Panc1 (cell line): Measurements from ENCODE around the gene RNF208. TPM values are rescaled to one million over a fixed set of nuclear protein-coding genes. Genes with fewer than 3 reads are reported as not detected.

Experiments
- ATAC-seq: fragments of 200-7000 bp; cut with Tn5 transposase; 2 replicates; pipeline ENCODE4 v1.9.1; 2020; ENCODE audit warnings: mild to moderate bottlenecking, moderate library complexity
- BruUV-seq: library from RNA; stranded (reverse); fragments of 400-500 nt; replicated peaks from 2 replicates; lab custom pipeline; 2021; lab: Mats Ljungman, UMichigan
- CTCF ChIA-PET: fragments of 300-600 bp; sonication (Branson Sonifier 250); formaldehyde crosslinking; loops from one replicate; lab custom pipeline; 2022; ENCODE audit warnings: antibody characterized with exemption; lab: Charles Lee
- POLR2A ChIA-PET: fragments of 300-600 bp; sonication (Branson Sonifier 250); formaldehyde crosslinking; loops from one replicate; lab custom pipeline; 2022; ENCODE audit warnings: antibody characterized with exemption; lab: Charles Lee
- DNase-seq: peaks from one replicate; pipeline ENCODE4 v3.0.0-alpha.2; 2010; ENCODE audit warnings: low read depth, low spot score
- H3K27ac ChIP-seq: 2 replicates; pipeline ENCODE4 v1.5.1; 2011; ENCODE audit warnings: mild to moderate bottlenecking, low read length, inconsistent platforms
- H3K27me3 ChIP-seq: fragments of 200-500 bp; sonication (Bioruptor generic); 2 replicates; pipeline ENCODE4 v1.6.0; 2014; ENCODE audit warnings: low read length, inconsistent platforms; ENCODE audit not compliant: control insufficient read depth, insufficient read depth
- H3K36me3 ChIP-seq: fragments of 200-500 bp; sonication (Bioruptor generic); 2 replicates; pipeline ENCODE4 v1.5.1; 2014; ENCODE audit warnings: inconsistent platforms, mild to moderate bottlenecking, low read length, moderate library complexity; ENCODE audit not compliant: control insufficient read depth, insufficient read depth
- H3K4me1 ChIP-seq: 2 replicates; pipeline ENCODE4 v1.5.1; 2011; ENCODE audit warnings: inconsistent platforms, mild to moderate bottlenecking, low read length, moderate library complexity; ENCODE audit not compliant: control insufficient read depth, insufficient read depth
- H3K4me3 ChIP-seq, 2 experiments: 2 replicates each; pipeline ENCODE4 v1.5.1; 2011 to 2012; ENCODE audit warnings: low read depth in 2 of 2, low read length in 2 of 2, mild to moderate bottlenecking in 2 of 2, inconsistent platforms in 1 of 2, moderate library complexity in 1 of 2
- H3K9me3 ChIP-seq: fragments of 200-500 bp; sonication (Bioruptor generic); 2 replicates; pipeline ENCODE4 v1.5.1; 2014; ENCODE audit warnings: low read depth, mild to moderate bottlenecking, inconsistent platforms, low read length, moderate library complexity; ENCODE audit not compliant: control insufficient read depth, insufficient read depth
- CTCF ChIP-seq: fragments of 450-650 bp; IDR thresholded peaks from 2 replicates; pipeline ENCODE4 v1.5.1; 2017; ENCODE audit warnings: mild to moderate bottlenecking
- POLR2AphosphoS5 ChIP-seq: IDR thresholded peaks from 2 replicates; pipeline ENCODE4 v1.6.1; 2012; ENCODE audit warnings: mild to moderate bottlenecking, low read depth, low read length, moderate library complexity
- SIN3A ChIP-seq: IDR thresholded peaks from 2 replicates; pipeline ENCODE4 v1.6.1; 2012; ENCODE audit warnings: low read depth, mild to moderate bottlenecking, low read length, moderate library complexity, borderline replicate concordance; ENCODE audit not compliant: insufficient read depth
- TCF7L2 ChIP-seq: IDR thresholded peaks from 2 replicates; pipeline ENCODE4 v1.6.1; 2011; ENCODE audit warnings: mild to moderate bottlenecking, low read depth, low read length, inconsistent platforms
- in situ Hi-C: cut with HindIII; loops from 2 replicates; pipeline ENCODE4 v1.10.0; 2016; ENCODE audit warnings: low sequenced_read_pairs, low pct_unique_long_range_greater_than_20kb
- intact Hi-C: fragments of 100-400 bp; cut with micrococcal nuclease; formaldehyde crosslinking; loops from one replicate; pipeline ENCODE4 v1.10.0; 2022; ENCODE audit not compliant: unreplicated experiment
- total RNA-seq: library from RNA; stranded (reverse); gene quantifications from one replicate; pipeline ENCODE4 v1.2.1, GENCODE V29; 2021; ENCODE audit not compliant: unreplicated experiment
- TF ChIP-seq, protein P1 (sequence below), 2 experiments: IDR thresholded peaks; 2 replicates each; pipeline ENCODE4 v1.6.1; 2011 to 2012; ENCODE audit warnings: low read depth in 2 of 2, control low read depth in 1 of 2, low read length in 1 of 2, mild to moderate bottlenecking in 1 of 2, moderate library complexity in 1 of 2; ENCODE audit not compliant: insufficient read depth in 1 of 2

RNF208 gene
- total RNA-seq, 1 experiment from 2014 or later: 11.5 TPM

DNA sequence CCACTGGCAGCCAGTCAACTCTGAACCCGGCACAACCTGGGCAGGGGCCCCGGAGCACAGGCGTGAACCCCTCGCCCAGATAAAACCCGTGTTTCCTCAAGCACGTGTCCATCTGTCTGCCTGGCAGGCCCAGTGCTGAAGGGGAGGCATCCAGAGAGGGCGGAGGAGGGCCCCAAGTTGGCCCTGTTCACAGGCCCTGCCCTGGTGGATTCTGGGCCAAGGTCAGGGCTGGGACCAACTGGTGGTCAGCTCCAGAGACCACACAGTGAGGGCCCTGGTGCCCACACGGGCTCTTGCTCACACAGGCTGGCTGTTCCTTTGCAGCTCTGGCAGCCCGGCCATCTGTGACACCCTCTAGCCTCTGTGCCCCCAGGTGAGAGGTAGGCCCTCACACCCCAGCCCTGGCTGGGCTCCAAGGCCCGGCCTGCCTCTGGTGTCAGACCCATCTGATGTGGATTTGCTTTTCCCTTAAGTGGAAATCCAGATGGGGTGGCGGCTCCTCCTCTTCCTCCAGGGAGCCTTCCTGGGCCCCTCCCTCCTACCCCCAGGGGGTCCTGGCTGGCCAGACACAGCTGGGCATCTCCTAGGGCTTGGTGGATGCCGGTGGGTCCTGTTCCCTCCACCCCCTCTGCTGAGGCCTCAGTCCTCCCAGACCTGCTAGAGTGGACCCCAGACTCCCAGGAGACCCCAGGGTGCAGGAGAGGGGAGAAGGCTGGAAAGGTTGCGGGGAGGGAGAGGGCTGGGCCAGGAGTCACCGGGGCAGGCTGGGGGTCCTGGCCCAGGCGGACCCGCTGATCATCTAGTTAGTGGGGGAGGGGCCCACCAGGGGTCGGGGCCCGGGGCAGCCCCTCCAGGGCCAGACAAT, 28.5 kb upstream of the RNF208 start:
- peaks cover 11% of the 10 kb centered on the region for H3K4me1 ChIP-seq
- no peaks in the 10 kb centered on the region for H3K27me3 ChIP-seq
- TF ChIP-seq SIN3A (no peak), POLR2AphosphoS5 (no peak), TCF7L2 (no peak), CTCF (no peak)
- TF ChIP-seq, protein P1, sequence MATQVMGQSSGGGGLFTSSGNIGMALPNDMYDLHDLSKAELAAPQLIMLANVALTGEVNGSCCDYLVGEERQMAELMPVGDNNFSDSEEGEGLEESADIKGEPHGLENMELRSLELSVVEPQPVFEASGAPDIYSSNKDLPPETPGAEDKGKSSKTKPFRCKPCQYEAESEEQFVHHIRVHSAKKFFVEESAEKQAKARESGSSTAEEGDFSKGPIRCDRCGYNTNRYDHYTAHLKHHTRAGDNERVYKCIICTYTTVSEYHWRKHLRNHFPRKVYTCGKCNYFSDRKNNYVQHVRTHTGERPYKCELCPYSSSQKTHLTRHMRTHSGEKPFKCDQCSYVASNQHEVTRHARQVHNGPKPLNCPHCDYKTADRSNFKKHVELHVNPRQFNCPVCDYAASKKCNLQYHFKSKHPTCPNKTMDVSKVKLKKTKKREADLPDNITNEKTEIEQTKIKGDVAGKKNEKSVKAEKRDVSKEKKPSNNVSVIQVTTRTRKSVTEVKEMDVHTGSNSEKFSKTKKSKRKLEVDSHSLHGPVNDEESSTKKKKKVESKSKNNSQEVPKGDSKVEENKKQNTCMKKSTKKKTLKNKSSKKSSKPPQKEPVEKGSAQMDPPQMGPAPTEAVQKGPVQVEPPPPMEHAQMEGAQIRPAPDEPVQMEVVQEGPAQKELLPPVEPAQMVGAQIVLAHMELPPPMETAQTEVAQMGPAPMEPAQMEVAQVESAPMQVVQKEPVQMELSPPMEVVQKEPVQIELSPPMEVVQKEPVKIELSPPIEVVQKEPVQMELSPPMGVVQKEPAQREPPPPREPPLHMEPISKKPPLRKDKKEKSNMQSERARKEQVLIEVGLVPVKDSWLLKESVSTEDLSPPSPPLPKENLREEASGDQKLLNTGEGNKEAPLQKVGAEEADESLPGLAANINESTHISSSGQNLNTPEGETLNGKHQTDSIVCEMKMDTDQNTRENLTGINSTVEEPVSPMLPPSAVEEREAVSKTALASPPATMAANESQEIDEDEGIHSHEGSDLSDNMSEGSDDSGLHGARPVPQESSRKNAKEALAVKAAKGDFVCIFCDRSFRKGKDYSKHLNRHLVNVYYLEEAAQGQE (IDR thresholded peaks at IDR 0.05; ENCODE audit: insufficient read depth in 1 of 2, low read depth in 2 of 2, low read length in 1 of 2): no peak
- H3K27ac ChIP-seq: no peak overlapping the region
- ChIA-PET CTCF (interaction anchor here (1.0 kb wide), 1 partner anchor 14 kb away, joined by 3 read pairs; no protein-coding TSS in a partner anchor), POLR2A (no interaction called here)
- no peaks in the 10 kb centered on the region for H3K9me3 ChIP-seq
- in situ Hi-C loops: no loop called here
- no peak overlapping the region for H3K4me3 ChIP-seq
- ATAC-seq (no peak), DNase-seq (no peak)
- intact Hi-C loops: no loop called here
- BruUV-seq: no TSS peak
- H3K36me3 ChIP-seq: no peaks in the 10 kb centered on the region; the same call in 1 of the 2 replicates

- ATAC-seq: no peak
- no peak for DNase-seq
- Histone ChIP-seq H3K4me3 (no peak overlapping the region), H3K36me3 (no peaks in the 10 kb centered on the region), H3K4me1 (peaks cover 16% of the 10 kb centered on the region), H3K27me3 (no peaks in the 10 kb centered on the region), H3K27ac (no peak overlapping the region), H3K9me3 (no peaks in the 10 kb centered on the region)
- CTCF ChIA-PET: no interaction called here
- no TSS peak for BruUV-seq
- TF ChIP-seq CTCF: no peak
- TF ChIP-seq, protein P1 (IDR thresholded peaks at IDR 0.05; ENCODE audit: insufficient read depth in 1 of 2, low read depth in 2 of 2, low read length in 1 of 2): no peak
- no peak for TF ChIP-seq SIN3A
- TF ChIP-seq POLR2AphosphoS5: no peak
- TF ChIP-seq TCF7L2: no peak
- intact Hi-C loops: no loop called here
- in situ Hi-C loops: no loop called here
- POLR2A ChIA-PET: no interaction called here
Observed at GRCh38 chr9:137247916-137248175, 25.8 kb upstream of the RNF208 start.
